D341Med (cell line): ENCODE data around the gene PLB1.
"Not testable (repeated sequence)": the region's sequence is repeated elsewhere in the genome, so short reads cannot be mapped to it uniquely, and the experiment has no call there.

Experiments
- DNase-seq: peaks from one replicate; pipeline ENCODE4 v3.0.0; 2012; ENCODE audit warnings: low spot score

Gene PLB1

DNA sequence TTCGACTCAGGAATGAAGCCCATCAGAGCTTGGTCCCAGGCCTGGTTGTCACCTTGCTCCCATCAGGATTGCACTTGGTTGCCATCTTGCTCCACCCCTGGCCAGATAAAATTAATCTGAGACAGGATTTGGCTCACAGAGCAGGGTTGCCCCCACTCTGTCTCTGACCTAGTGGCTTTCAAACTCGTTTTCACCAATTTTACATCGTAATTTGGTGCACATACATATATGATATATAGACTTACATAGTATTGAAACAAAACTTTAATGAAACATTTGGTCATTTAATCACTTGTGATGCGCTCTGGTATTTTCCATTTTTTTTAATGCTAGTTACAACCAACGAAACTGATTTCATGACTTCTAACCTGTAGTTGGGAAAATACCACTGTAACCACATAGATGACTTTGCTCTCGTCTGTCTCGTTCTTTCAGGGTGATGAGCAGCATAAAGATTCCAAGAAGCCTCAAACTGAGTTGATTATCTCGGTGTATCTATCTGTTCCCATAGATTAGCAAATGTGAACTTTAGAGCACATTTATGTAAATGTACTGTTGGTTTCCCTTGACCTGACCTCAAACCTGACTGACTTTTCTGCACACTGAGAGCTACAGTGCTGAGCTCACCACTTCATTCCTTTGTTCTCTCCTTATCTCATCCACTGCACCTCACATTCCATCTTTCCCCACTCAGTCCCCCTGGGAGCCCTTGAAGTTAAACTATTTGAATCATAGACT is 30.5 kb upstream of the PLB1 start:
- no peak for DNase-seq

GRCh38 chr2:28469304-28469703 is 26.6 kb upstream of the PLB1 start:
- no peak for DNase-seq

DNA sequence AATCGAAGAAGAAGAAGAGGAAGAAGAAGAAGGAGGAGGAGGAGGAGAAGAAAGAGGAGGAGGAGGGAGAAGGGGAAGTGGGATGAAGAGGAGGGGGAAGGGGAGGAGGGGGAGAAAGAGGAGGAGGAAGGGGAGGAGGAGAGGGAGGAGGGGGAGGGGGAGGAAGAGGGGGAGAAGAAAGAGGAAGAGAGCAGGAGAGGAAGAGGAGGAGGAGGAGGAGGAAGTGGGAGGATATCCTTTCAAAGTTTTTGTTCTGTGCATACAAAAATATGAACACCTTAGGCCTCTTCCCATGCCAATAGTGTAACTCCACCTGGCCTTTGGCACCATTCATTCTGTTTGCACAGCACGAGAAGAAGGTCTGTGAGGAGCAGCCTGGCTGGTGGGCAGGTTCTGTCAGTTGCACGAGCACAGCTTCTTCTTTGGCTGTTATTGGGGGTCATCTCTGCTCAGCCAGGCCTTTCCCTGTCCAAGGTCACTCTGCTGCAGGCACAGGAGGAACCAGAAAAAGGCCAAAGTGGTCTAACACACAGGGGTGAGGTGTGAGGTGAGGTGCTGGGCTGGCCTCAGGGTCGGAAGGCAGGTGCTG is 25.8 kb upstream of the PLB1 start:
- no peak for DNase-seq

DNA sequence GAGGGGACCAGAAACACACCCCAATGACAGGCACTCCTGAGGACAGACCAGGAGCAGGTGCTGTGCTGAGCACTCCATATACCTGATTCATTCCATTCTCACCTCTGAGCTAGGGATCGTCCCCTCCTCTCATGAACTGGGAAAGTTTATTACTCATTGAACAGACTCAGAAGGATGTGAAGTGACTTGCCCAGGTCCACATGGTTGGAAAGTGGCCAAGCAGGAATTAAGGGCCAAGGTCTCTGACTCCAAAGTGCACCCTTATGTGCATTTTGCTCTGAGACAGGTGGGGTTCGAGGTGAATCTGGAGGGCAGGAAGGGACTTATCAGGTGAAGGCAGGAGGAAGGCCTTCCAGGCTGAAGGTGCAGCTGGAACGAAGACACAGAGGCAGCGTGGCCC is 25.1 kb upstream of the PLB1 start:
- DNase-seq: no peak

DNA sequence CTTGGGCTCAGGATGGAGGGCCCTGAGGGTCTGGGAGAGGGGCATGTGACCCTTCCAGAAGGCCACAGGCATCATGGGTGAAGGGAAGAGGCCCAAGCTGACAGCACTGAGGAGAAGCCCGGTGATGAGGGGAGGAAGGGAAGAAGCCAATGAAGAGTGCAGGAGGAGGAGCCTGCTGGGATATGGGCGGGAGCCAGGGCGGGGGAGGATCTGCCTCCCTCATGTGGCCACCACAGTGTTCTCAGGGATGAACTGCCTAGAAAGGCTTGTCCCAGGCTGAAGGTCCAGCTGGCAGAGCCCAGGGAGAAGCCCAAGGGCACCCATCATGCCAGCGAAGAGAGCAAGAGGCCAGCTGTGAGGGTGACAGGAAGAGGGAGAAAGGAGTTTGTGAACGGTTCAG is 24.6 kb upstream of the PLB1 start:
- no peak for DNase-seq

- no peak for DNase-seq
These were observed 24.1 kb upstream of the PLB1 start for GRCh38 chr2:28471701-28472236.

GRCh38 chr2:28472641-28473040 is 23.2 kb upstream of the PLB1 start:
- not testable (repeated sequence) for DNase-seq

- no peak for DNase-seq
These were observed 20.7 kb upstream of the PLB1 start for GRCh38 chr2:28475088-28475595.

- DNase-seq: no peak
These were observed 18.8 kb upstream of the PLB1 start for GRCh38 chr2:28477087-28477486.

DNA sequence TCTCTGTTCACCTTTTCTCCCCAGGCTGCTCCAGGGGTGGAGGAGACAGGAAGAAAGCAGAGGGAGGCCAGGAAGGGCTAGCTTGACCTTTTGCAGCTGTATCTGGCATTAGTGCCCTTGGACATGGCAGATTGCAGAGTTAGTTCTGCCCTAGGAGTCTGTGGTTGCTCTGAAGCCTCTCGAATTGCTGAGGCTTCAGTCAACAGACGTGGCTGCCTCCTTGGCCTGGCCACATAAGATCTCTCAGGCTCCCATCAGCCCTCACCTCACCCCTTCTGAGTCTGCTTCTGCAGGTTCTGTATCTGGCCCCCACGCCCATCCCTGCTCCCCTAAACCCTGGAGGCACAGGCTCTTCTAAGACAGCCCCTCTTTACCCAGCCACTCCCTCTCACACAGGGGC is 18.2 kb upstream of the PLB1 start:
- no peak for DNase-seq

- no peak for DNase-seq
These were observed 15.3 kb upstream of the PLB1 start for GRCh38 chr2:28480403-28481049.

- no peak for DNase-seq
These were observed 14.0 kb upstream of the PLB1 start for GRCh38 chr2:28481905-28482304.

GRCh38 chr2:28484835-28485234 is 11.0 kb upstream of the PLB1 start:
- DNase-seq: no peak

- DNase-seq: no peak
These were observed 9.3 kb upstream of the PLB1 start for GRCh38 chr2:28486526-28486925.

GRCh38 chr2:28487258-28487657 is 8.6 kb upstream of the PLB1 start:
- DNase-seq: no peak

- DNase-seq: no peak
These were observed 7.6 kb upstream of the PLB1 start for GRCh38 chr2:28488083-28488830.

DNA sequence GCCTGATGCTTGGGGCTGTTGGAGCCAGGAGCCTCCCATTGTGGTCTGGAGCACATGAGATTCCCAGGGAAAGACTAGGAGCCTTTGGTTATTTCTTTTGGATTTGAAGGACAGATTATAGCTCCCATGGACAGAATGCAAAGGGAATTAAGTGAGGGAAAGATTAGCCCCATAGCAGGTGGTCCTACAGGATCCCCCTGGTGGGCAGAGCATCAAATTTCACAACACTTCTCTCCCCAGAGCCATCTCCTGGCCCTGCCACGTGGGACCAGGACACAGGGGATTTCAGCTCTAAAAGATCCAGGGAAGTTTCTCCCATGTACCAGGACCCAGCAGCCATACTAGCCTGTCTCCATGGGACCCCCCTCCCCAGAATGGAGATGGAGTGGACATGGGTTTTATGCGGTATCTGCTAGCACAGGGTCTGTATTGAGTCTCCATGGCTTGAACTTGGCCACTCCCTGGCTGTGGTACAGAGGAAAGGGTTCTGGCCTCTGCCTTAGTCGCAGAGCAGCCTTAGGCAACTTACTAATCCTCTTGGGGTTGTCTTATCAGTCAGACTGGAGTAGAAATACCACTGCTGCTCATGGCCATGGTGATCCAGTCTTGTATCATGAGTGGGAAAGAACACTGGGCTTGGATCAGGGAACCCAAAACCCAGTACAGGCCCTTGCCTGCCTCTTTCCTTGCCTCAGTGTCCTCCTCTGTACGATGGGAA is 6.8 kb upstream of the PLB1 start:
- no peak for DNase-seq

DNA sequence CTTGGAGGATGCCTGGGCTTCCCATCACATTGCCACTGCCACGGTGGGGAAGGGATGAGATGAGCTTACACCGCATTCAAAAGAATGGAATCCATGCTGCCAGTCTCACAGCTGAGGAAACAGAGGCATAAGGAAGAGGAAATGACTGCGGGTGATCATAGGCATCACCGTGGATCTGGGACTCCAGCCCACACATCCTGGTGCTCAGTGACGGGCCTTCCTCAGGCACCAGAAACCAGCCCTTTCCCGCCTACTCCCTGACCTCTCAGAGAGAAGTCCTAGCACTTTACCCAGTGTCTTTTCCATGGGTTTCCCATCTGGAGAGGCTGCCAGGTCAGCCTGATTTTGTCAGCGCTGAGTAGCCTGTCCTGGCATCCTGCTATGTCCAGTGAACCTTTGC is 5.3 kb upstream of the PLB1 start:
- no peak for DNase-seq

- DNase-seq: no peak
These were observed 3.6 kb upstream of the PLB1 start for GRCh38 chr2:28492282-28492681.

- DNase-seq: no peak
These were observed 2.2 kb upstream of the PLB1 start for GRCh38 chr2:28493636-28494035.

GRCh38 chr2:28496781-28497180 is 921 bp downstream of the PLB1 start:
- no peak for DNase-seq

DNA sequence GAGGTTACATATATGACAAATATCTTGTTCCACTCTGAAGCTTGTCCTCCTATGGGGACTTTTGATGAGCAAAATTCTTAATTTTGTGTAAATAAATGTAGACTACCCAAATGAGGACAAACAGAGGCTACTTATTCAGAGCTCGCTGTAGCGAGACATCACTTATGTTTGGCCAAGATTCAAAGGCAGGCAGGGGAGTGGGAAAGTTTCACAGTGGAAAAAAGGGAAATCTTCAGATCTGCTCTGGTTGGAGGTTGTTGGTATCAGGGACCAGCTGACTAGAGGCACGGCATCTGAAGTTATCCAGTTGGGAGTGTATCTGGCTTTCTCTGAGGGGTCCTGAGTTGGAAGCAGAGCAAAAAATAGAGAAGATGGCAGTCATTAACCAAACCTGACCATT is 1.3 kb downstream of the PLB1 start:
- no peak for DNase-seq
